ENCODE results near the gene UBE2R2.
A peak's percentile ranks its signal among the peaks of the same experiment; 100 is the strongest.
"Not testable (repeated sequence)": the region's sequence is repeated elsewhere in the genome, so short reads cannot be mapped to it uniquely, and the experiment has no call there.

UBE2R2 gene

DNA sequence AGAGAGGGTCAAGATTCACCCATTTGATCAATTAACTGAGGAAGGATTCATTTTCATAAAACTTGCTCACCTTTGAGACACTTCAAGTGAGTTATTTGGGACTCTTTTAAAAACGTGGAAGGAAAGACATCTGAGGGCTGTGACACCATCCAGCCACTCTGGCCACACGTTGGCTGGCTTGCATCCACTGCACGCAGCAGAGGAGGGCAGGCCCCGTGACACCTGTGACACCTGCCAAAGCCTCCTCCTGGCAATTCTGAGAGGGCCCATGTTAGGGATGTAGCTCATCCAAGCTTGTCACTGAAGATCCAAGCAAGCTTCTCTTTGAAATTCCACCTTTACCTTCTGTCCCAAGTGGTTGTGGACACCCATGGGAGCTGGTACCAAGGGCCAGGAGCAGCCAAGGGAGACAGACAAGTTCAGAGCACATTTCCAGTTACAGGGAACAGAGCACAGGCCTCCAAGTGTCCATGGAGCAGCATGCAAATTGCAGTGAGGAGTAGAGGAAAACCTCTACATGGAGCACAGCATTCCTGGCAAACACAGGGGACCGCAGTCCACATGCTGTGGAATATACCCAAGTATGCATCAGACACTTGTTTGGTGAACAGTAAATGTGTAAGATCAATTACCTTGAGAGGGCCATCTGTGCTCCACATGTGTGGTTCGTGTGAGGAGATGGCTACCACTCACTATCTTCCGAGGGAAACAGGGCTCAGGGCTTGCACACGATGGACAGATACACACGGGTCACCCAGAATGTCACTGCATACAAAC, 16.8 kb upstream of the UBE2R2 start:
- DNase-seq: no peak

- no peak for DNase-seq
These were observed 16.1 kb upstream of the UBE2R2 start for GRCh38 chr9:33800886-33801285.

GRCh38 chr9:33801943-33802500, 14.9 kb upstream of the UBE2R2 start:
- DNase-seq: not testable (repeated sequence)

DNA sequence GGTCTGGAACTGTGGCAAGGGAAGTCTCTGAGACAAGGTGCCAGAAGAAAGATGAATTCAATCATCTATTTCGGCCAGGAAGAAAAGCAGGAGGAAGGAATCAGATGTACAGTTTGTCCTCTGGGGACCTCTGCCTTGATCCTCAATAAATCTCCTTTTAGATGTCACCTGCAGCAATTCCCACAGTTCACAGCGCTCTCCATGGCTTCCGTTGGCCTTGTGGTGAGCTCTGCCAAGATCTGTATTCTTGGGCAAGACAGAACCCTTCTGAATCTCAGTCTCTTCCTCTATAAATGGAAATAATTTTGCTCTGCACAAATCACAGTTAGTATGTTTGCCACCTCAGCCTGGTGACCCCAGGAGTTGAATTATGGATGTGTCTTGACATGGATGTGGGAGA, 12.8 kb upstream of the UBE2R2 start:
- not testable (repeated sequence) for DNase-seq

DNA sequence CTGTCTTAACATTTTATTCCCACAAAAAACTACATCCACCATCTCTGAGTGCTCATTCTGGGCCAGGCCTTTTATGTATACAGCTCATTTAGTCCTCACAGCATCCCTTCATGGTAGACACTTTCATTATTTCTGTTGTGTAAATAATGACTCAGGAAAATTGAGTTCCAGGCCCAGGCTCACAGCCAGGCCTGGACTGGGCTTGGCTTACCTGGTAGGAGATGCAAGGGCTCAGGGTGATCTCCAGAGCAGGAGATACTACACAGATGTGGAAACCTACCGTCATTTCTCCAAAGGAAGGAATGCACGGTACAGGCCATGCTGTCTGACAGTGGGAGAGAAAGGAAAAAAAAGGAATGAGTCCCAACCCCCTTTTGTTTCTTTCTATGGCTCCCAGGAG, 9.8 kb upstream of the UBE2R2 start:
- not testable (repeated sequence) for DNase-seq

- not testable (repeated sequence) for DNase-seq
These were observed 8.0 kb upstream of the UBE2R2 start for GRCh38 chr9:33808979-33809322.

GRCh38 chr9:33809506-33809905, 7.5 kb upstream of the UBE2R2 start:
- DNase-seq: no peak

- peak; percentile 85 for DNase-seq
These were observed 3.0 kb upstream of the UBE2R2 start for GRCh38 chr9:33813712-33814641.

DNA sequence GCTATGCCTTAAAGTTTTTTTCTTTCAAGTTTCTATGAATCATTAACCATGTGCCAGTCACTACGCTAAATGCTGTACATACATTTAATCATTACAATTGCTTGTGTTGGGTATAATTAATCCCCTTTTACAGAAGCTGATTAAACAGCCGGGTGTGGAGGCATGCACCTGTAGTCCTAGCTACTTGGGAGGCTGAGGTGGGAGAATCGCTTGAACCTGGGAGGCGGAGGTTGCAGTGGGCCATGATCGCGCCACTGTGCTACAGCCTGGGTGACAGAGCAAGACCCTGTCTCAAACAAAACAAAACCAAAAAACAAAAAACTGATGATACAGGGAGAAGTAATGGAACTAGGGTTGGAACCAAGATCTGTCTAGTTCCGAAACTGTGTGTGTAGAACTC, 1.2 kb upstream of the UBE2R2 start:
- DNase-seq: no peak

DNA sequence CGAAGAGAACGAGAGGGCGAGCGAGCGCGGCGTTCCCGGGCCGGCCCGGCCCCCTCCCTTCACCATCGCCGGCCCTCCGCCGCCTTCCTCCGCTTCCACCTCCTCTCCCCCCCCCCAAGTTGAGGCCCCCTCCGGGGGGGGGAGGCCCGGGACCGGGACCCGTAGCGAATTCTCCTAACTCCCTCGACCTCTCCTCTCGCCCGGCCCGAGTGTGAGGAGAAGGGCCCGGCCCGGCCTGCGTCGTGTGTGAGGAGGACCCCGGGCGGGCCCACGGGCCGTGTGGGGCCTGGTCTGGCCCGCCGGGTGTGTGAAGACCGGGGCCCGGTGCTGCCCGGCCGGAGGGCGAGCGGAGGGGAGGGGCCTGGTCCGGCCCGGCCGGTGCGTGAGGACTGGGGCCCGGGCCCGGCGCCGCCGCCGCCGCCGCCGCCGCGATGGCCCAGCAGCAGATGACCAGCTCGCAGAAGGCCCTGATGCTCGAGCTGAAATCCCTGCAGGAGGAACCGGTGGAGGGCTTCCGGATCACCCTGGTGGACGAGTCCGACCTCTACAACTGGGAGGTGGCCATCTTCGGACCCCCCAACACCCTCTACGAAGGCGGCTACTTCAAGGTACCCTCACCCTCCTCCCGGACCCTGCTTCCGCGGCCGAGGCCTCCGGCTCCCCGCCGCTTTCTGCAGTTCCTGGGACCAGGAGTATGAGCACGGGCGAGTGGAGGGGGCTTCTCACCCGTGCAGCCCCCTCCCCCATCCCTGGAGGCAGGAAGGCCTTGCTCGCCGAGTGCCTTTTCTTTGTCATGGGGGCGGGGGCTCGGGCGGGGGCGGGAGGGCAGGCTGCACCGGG, 587 bp downstream of the UBE2R2 start:
- DNase-seq: peak; percentile 79

GRCh38 chr9:33818167-33818846, 1.3 kb downstream of the UBE2R2 start:
- DNase-seq: no peak

DNA sequence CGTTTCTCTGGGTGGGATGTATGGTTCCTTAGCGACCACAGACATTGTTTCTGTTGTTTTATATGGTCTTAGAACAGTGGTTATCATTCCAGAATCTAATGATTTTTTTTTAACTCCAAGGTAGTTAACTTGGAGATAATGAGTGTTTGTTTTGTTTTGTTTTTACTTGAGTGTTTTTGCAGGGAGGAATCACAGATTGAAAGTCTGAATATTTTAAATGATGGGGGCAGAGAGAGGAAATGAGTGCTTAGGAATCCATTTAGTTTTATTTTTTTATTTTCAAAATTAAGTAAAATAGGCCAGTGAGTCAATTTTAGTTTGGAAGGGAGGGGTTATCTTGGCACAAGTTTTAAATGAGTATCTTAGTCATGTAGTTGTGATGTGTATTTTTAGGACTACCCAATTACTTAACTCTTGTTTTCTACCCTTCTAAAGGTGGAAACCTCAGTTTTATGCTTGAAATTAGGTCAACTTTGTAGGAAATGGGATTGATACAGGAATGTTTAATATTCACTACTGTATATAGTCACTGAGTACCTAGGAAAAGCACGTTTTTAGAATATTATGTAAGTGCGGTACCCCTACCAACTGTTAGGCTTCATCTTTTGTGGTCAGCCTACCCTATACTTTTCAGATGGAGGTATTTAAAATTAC, 2.0 kb downstream of the UBE2R2 start:
- DNase-seq: peak; percentile 48

- no peak for DNase-seq
These were observed 3.3 kb downstream of the UBE2R2 start for GRCh38 chr9:33820231-33820745.

DNA sequence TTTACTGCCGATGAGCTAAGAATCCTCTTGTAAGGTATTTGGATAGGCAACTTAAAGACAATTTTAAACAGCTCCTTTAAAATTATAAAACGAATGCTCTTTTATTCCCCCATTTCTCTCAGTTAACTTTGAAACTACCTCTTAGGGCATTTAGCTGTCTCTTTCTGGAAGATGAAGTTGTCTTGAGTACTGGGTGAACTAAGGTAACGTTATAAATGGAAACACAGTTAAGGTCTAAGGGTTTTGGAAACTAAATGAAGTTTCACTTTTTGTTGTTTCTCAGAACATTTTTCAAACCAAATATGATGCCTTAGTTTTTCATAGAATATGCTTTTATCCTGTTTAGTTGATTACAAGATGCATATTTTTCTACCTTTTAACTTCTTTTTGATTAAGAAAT, 6.8 kb downstream of the UBE2R2 start:
- no peak for DNase-seq

GRCh38 chr9:33827285-33827684, 10.3 kb downstream of the UBE2R2 start:
- DNase-seq: not testable (repeated sequence)

GRCh38 chr9:33829641-33830230, 12.8 kb downstream of the UBE2R2 start:
- DNase-seq: not testable (repeated sequence)

GRCh38 chr9:33835625-33836260, 18.8 kb downstream of the UBE2R2 start:
- no peak for DNase-seq

DNA sequence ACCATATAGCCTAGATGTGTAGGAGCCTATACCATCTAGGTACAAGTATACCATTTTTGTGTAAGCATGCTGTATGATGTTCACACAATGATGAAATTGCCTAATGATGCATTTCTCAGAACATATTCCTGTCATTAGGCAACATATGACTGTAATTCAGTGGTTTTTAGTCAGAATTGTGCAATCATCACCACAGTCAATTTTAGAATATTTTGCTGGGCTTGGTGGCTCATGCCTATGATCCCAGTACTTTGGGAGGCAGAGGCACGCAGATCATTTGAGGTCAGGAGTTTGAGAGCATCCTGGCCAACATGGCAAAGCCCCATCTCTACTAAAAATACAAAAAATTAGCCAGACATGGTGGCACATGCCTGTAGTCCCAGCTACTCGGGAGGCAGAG, 19.3 kb downstream of the UBE2R2 start:
- peak; percentile 84 for DNase-seq

- DNase-seq: no peak
These were observed 20.2 kb downstream of the UBE2R2 start for GRCh38 chr9:33837138-33837537.

GRCh38 chr9:33840381-33840780, 23.4 kb downstream of the UBE2R2 start:
- no peak for DNase-seq
